Liver (tissue), 9 donors: ENCODE data around the gene CCM2. TPM values are rescaled to one million over a fixed set of nuclear protein-coding genes. Genes with fewer than 3 reads are reported as not detected.

Experiments used
- DNase-seq: peaks from one replicate; pipeline ENCODE4 v3.0.0-alpha.2; 2017; ENCODE audit warnings: low spot score
- H3K27ac ChIP-seq, 2 donors: one replicate each; pipeline ENCODE4 v1.7.0; 2013; ENCODE audit warnings: inconsistent platforms in 2 of 2, low read length in 2 of 2, control low read depth in 1 of 2, low read depth in 1 of 2, mild to moderate bottlenecking in 1 of 2
- H3K27me3 ChIP-seq, 4 donors: one replicate each; pipeline versions ENCODE4 v1.6.1 to v1.7.0; 2013; ENCODE audit warnings: low read length in 3 of 4, inconsistent platforms in 1 of 4, mild to moderate bottlenecking in 1 of 4, moderate library complexity in 1 of 4; ENCODE audit not compliant: control insufficient read depth in 4 of 4, insufficient read depth in 4 of 4
- H3K36me3 ChIP-seq, 4 donors: one replicate each; pipeline versions ENCODE4 v1.6.1 to v1.7.0; 2013; ENCODE audit warnings: low read length in 3 of 4, mild to moderate bottlenecking in 3 of 4, low read depth in 1 of 4, moderate library complexity in 1 of 4; ENCODE audit not compliant: control insufficient read depth in 4 of 4, insufficient read depth in 3 of 4
- H3K4me1 ChIP-seq, 4 donors: one replicate each; pipeline versions ENCODE4 v1.6.1 to v1.7.0; 2013; ENCODE audit warnings: low read length in 3 of 4, mild to moderate bottlenecking in 3 of 4, moderate library complexity in 1 of 4; ENCODE audit not compliant: control insufficient read depth in 4 of 4, insufficient read depth in 4 of 4
- H3K4me3 ChIP-seq, 3 donors: one replicate each; pipeline versions ENCODE4 v1.6.1 to v1.7.0; 2013; ENCODE audit warnings: low read length in 3 of 3, control low read depth in 1 of 3, low read depth in 1 of 3, mild to moderate bottlenecking in 1 of 3
- H3K9ac ChIP-seq, 2 donors: one replicate each; pipeline ENCODE4 v1.7.0; 2013; ENCODE audit warnings: low read length in 2 of 2, mild to moderate bottlenecking in 2 of 2, moderate library complexity in 2 of 2, control low read depth in 1 of 2, low read depth in 1 of 2
- H3K9me3 ChIP-seq, 4 donors: one replicate each; pipeline versions ENCODE4 v1.6.1 to v1.7.0; 2013; ENCODE audit warnings: low read length in 3 of 4; ENCODE audit not compliant: control insufficient read depth in 4 of 4
- EGR1 ChIP-seq, 2 donors: IDR thresholded peaks; 2 replicates each; pipeline ENCODE4 v1.6.1; 2016 to 2018; ENCODE audit warnings: antibody characterized with exemption in 2 of 2, low read depth in 2 of 2
- FOXA1 ChIP-seq: IDR thresholded peaks from 2 replicates; pipeline ENCODE4 v1.6.1; 2016; ENCODE audit warnings: antibody characterized with exemption
- FOXA2 ChIP-seq: IDR thresholded peaks from 2 replicates; pipeline ENCODE4 v1.6.1; 2016; ENCODE audit warnings: antibody characterized with exemption
- GABPA ChIP-seq, 2 donors: IDR thresholded peaks in 1 of 2; conservative IDR thresholded peaks in 1 of 2; 2 replicates each; pipeline ENCODE4 v1.6.1; 2016; ENCODE audit warnings: antibody characterized with exemption in 2 of 2, mild to moderate bottlenecking in 1 of 2, moderate library complexity in 1 of 2
- HNF4A ChIP-seq, 2 donors: conservative IDR thresholded peaks; 2 replicates each; pipeline ENCODE4 v1.6.1; 2016; ENCODE audit warnings: antibody characterized with exemption in 2 of 2, mild to moderate bottlenecking in 2 of 2
- HNF4G ChIP-seq: IDR thresholded peaks from 2 replicates; pipeline ENCODE4 v1.6.1; 2016; ENCODE audit warnings: antibody characterized with exemption
- JUND ChIP-seq, 2 donors: IDR thresholded peaks; 2 replicates each; pipeline ENCODE4 v1.6.1; 2016; ENCODE audit warnings: antibody characterized with exemption in 2 of 2
- NR2F2 ChIP-seq: IDR thresholded peaks from 2 replicates; pipeline ENCODE4 v1.6.1; 2016; ENCODE audit warnings: antibody characterized with exemption
- RAD21 ChIP-seq, 2 donors: IDR thresholded peaks; 2 replicates each; pipeline ENCODE4 v1.6.1; 2016; ENCODE audit warnings: antibody characterized with exemption in 2 of 2, mild to moderate bottlenecking in 2 of 2
- SP1 ChIP-seq: IDR thresholded peaks from 2 replicates; pipeline ENCODE4 v1.6.1; 2018; ENCODE audit warnings: antibody characterized with exemption, mild to moderate bottlenecking
- TAF1 ChIP-seq: conservative IDR thresholded peaks from 2 replicates; pipeline ENCODE4 v1.6.1; 2016; ENCODE audit warnings: antibody characterized with exemption, mild to moderate bottlenecking
- WGBS: extraction: QIAGEN DNeasy Blood & Tissue Kit; methylation state at CpG from one replicate; pipeline ENCODE4 v1.1.7; 2013; 5-methylcytosine and 5-hydroxymethylcytosine counted together
- polyA plus RNA-seq, 2 donors: library from polyadenylated mRNA; stranded (reverse) in 1 of 2; unstranded in 1 of 2; fragments of 200-250 nt in 1 of 2; fragments of >200 nt in 1 of 2; fragmentation: Nextera tagmentation in 1 of 2; extraction: Ambion mirVana in 1 of 2; gene quantifications; one replicate each; pipeline versions ENCODE4 v1.2.1 to v1.2.3, GENCODE V29; 2013 to 2015
- total RNA-seq, 2 donors: library from RNA; depleted of rRNA; stranded (reverse); fragments of >200 nt; gene quantifications; one replicate each; pipeline ENCODE4 v1.2.3, GENCODE V29; 2014
- TF ChIP-seq, protein P1 (sequence below): IDR thresholded peaks from 2 replicates; pipeline ENCODE4 v1.6.1; 2016; ENCODE audit warnings: antibody characterized with exemption
- TF ChIP-seq, protein P2 (sequence below): fragments of 150-350 bp; IDR thresholded peaks from 2 replicates; pipeline ENCODE4 v1.5.1; 2017; ENCODE audit warnings: improper control_type of control experiment, low read depth, low read length; ENCODE audit not compliant: missing input control
- TF ChIP-seq, protein P3 (sequence below): IDR thresholded peaks from 2 replicates; pipeline ENCODE4 v1.6.1; 2016; ENCODE audit warnings: antibody characterized with exemption, mild to moderate bottlenecking
- TF ChIP-seq, protein P4 (sequence below): IDR thresholded peaks from 2 replicates; pipeline ENCODE4 v1.6.1; 2016; ENCODE audit warnings: antibody characterized with exemption
- donor health status: healthy.
- donor health status: healthy.
- donor health status: healthy.
- donor health status: healthy.
- donor health status: healthy.

Gene CCM2
- total and polyA plus RNA-seq, 4 donors, result 26.3 to 65.0 (median 47.5) TPM

DNA sequence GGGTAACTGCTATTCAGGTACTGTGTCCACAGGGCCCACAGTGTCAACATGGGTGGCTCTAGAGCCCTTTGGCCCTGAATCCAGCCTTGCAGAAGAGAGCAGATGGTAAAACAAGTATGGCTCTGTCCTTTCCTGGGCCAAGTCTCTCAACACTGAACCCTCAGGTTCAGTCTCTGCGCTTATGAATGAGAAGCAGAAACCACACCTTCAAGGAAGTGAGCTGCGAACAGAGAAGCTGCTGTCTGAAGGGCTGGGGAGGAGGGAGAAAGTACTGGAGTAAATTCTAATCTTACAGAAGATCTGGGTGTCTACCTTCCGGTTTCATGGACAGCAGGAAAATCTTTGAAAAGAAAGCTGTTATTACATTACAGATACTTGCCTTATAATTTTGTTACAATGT, 107.4 kb downstream of the CCM2 start:
- no peak for DNase-seq
- Histone ChIP-seq H3K9me3 (no peaks in the 10 kb centered on the region), H3K27ac (no peak overlapping the region), H3K4me3 (no peak overlapping the region), H3K36me3 (peaks cover 25 to 64% (median 60%) of the 10 kb centered on the region in 4 donors), H3K9ac (no peak overlapping the region), H3K4me1 (peaks cover 0 to 21% (median 12%) of the 10 kb centered on the region in 4 donors), H3K27me3 (no peaks in the 10 kb centered on the region)
- TF ChIP-seq NR2F2, result no peak
- TF ChIP-seq, protein P1, sequence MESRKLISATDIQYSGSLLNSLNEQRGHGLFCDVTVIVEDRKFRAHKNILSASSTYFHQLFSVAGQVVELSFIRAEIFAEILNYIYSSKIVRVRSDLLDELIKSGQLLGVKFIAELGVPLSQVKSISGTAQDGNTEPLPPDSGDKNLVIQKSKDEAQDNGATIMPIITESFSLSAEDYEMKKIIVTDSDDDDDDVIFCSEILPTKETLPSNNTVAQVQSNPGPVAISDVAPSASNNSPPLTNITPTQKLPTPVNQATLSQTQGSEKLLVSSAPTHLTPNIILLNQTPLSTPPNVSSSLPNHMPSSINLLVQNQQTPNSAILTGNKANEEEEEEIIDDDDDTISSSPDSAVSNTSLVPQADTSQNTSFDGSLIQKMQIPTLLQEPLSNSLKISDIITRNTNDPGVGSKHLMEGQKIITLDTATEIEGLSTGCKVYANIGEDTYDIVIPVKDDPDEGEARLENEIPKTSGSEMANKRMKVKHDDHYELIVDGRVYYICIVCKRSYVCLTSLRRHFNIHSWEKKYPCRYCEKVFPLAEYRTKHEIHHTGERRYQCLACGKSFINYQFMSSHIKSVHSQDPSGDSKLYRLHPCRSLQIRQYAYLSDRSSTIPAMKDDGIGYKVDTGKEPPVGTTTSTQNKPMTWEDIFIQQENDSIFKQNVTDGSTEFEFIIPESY, result no peak
- TF ChIP-seq JUND (IDR thresholded peaks at IDR 0.05), result no peak
- TF ChIP-seq, protein P2, sequence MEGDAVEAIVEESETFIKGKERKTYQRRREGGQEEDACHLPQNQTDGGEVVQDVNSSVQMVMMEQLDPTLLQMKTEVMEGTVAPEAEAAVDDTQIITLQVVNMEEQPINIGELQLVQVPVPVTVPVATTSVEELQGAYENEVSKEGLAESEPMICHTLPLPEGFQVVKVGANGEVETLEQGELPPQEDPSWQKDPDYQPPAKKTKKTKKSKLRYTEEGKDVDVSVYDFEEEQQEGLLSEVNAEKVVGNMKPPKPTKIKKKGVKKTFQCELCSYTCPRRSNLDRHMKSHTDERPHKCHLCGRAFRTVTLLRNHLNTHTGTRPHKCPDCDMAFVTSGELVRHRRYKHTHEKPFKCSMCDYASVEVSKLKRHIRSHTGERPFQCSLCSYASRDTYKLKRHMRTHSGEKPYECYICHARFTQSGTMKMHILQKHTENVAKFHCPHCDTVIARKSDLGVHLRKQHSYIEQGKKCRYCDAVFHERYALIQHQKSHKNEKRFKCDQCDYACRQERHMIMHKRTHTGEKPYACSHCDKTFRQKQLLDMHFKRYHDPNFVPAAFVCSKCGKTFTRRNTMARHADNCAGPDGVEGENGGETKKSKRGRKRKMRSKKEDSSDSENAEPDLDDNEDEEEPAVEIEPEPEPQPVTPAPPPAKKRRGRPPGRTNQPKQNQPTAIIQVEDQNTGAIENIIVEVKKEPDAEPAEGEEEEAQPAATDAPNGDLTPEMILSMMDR, result no peak
- TF ChIP-seq, protein P3, sequence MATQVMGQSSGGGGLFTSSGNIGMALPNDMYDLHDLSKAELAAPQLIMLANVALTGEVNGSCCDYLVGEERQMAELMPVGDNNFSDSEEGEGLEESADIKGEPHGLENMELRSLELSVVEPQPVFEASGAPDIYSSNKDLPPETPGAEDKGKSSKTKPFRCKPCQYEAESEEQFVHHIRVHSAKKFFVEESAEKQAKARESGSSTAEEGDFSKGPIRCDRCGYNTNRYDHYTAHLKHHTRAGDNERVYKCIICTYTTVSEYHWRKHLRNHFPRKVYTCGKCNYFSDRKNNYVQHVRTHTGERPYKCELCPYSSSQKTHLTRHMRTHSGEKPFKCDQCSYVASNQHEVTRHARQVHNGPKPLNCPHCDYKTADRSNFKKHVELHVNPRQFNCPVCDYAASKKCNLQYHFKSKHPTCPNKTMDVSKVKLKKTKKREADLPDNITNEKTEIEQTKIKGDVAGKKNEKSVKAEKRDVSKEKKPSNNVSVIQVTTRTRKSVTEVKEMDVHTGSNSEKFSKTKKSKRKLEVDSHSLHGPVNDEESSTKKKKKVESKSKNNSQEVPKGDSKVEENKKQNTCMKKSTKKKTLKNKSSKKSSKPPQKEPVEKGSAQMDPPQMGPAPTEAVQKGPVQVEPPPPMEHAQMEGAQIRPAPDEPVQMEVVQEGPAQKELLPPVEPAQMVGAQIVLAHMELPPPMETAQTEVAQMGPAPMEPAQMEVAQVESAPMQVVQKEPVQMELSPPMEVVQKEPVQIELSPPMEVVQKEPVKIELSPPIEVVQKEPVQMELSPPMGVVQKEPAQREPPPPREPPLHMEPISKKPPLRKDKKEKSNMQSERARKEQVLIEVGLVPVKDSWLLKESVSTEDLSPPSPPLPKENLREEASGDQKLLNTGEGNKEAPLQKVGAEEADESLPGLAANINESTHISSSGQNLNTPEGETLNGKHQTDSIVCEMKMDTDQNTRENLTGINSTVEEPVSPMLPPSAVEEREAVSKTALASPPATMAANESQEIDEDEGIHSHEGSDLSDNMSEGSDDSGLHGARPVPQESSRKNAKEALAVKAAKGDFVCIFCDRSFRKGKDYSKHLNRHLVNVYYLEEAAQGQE, result no peak
- no peak for TF ChIP-seq SP1
- TF ChIP-seq HNF4G, result no peak
- TF ChIP-seq, protein P4, sequence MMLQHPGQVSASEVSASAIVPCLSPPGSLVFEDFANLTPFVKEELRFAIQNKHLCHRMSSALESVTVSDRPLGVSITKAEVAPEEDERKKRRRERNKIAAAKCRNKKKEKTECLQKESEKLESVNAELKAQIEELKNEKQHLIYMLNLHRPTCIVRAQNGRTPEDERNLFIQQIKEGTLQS, result no peak
- 81% methylated on average over 3 of the region's 3 CpGs for WGBS

DNA sequence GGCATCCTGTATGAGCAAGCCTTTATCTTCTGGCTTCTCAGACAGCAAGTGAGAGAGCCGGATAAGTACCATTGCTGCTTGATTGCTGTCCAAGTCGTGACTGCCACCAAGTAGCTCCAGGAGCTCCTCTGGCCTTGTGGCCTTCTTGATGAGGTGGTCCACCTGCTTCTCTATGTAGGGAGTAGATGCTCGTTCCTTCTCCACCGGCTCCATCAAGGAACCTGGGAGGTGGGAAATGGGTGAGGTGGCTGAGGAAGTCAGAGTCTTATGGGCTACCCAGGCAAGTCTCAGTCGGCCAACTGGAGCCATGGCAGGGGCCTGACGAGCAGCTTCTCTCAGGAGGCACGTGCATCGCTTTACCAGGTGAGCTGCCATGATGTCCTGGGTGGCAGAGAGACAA, 108.9 kb downstream of the CCM2 start:
- H3K36me3 ChIP-seq, result peaks cover 15 to 49% (median 45%) of the 10 kb centered on the region in 4 donors
- DNase-seq, result no peak
- H3K4me1 ChIP-seq, result peaks cover 0 to 21% (median 13%) of the 10 kb centered on the region in 4 donors
- no peak for TF ChIP-seq FOXA2
- TF ChIP-seq GABPA (IDR thresholded peaks at IDR 0.05 in 1 of 2, conservative IDR thresholded peaks at IDR 0.05 in 1 of 2), result no peak
- no peak for TF ChIP-seq HNF4A (conservative IDR thresholded peaks at IDR 0.05)
- TF ChIP-seq HNF4G, result no peak
- TF ChIP-seq EGR1 (IDR thresholded peaks at IDR 0.05; ENCODE audit: low read depth in 2 of 2), result no peak
- TF ChIP-seq, protein P3, result no peak
- no peak for TF ChIP-seq RAD21 (IDR thresholded peaks at IDR 0.05)
- TF ChIP-seq JUND (IDR thresholded peaks at IDR 0.05), result no peak
- TF ChIP-seq TAF1, result no peak
- TF ChIP-seq, protein P1, result no peak
- TF ChIP-seq, protein P4, result no peak
- no peak for TF ChIP-seq FOXA1
- TF ChIP-seq, protein P2, result no peak

More for the DNA sequence above, 108.9 kb downstream of the CCM2 start:
- Histone ChIP-seq H3K27ac (no peak overlapping the region), H3K27me3 (no peaks in the 10 kb centered on the region), H3K9me3 (no peaks in the 10 kb centered on the region), H3K9ac (no peak overlapping the region), H3K4me3 (no peak overlapping the region)
- WGBS, result 85% methylated on average over 8 of the region's 8 CpGs
